ENCODE results near the gene FANCD2OS. TPM values are rescaled to one million over a fixed set of nuclear protein-coding genes. Genes with fewer than 3 reads are reported as not detected.

FANCD2OS gene
- total RNA-seq, 1 experiment from 2014 or later: not detected

DNA sequence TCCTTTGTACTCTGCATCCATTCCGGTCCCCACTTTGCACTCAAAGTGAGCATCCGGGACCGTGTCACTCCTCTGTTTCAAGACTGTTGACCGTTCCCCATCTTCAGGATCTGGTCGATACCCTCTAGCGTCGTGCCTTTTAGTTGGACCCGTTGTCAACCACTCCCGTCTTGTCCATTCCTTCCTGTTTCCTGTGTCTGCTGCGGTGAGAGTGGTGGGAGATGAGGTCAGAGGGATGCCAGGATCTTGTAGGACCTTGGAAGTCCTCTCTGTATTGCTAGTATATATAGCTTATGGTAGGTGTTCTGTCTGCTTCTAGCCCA is 8.0 kb upstream of the FANCD2OS start:
- Histone ChIP-seq H3K4me2 (ENCODE audit: insufficient read depth, insufficient read length, low read length) (peak overlapping the region; percentile 94), H2BK5ac (ENCODE audit: insufficient read length, low read length) (no peak overlapping the region), H4K20me1 (ENCODE audit: control insufficient read depth, insufficient read depth, insufficient read length) (no peaks in the 10 kb centered on the region), H2BK15ac (ENCODE audit: low read depth, low read length) (no peak overlapping the region), H3K4ac (ENCODE audit: low read depth, low read length) (no peak overlapping the region), H3T11ph (ENCODE audit: low read length) (no peak overlapping the region), H3K14ac (ENCODE audit: insufficient read depth, low read length) (0 out of 2 replicates have a peak overlapping the region, but pooled peaks have one; percentile 2), H3K4me1 (ENCODE audit: insufficient read depth, low read length) (no peaks in the 10 kb centered on the region), H3K27me3 (ENCODE audit: insufficient read depth, low read length) (no peaks in the 10 kb centered on the region), H3K56ac (ENCODE audit: insufficient read length, low read depth, low read length) (no peak overlapping the region), H2AK5ac (ENCODE audit: insufficient read length, low read length) (no peak overlapping the region), H3K79me1 (ENCODE audit: insufficient read depth, low read depth, low read length, poor library complexity, severe bottlenecking) (peaks cover 4% of the 10 kb centered on the region), H4K8ac (replicated peaks; ENCODE audit: insufficient read length, low read depth, low read length) (no peak overlapping the region), H3K9ac (ENCODE audit: extremely low read depth, insufficient read length, low read length) (peak overlapping the region; percentile 74), H3K79me2 (ENCODE audit: insufficient read depth, low read length) (peaks cover 15% of the 10 kb centered on the region; the same call in 1 of the 2 replicates), H2BK20ac (ENCODE audit: low read depth, low read length, poor library complexity, severe bottlenecking) (no peak overlapping the region), H3K23me2 (ENCODE audit: insufficient read length, low read depth, low read length, poor library complexity, severe bottlenecking) (peaks cover 6% of the 10 kb centered on the region), H4K5ac (ENCODE audit: insufficient read length, low read depth, low read length) (no peak overlapping the region), H2AFZ (ENCODE audit: low read length) (no peak overlapping the region), H3K23ac (ENCODE audit: insufficient read length, low read depth, low read length) (no peak overlapping the region), H3K18ac (ENCODE audit: insufficient read length, low read depth, low read length) (no peak overlapping the region), H3K27ac (ENCODE audit: insufficient read length, low read depth, low read length) (no peak overlapping the region), H4K91ac (ENCODE audit: insufficient read length, low read depth, low read length) (no peak overlapping the region), H2BK12ac (ENCODE audit: insufficient read length, low read depth, low read length) (no peak overlapping the region), H3K9me3 (ENCODE audit: control insufficient read depth, low read depth, low read length) (no peaks in the 10 kb centered on the region), H2BK120ac (ENCODE audit: low read depth, low read length, poor library complexity, severe bottlenecking) (no peak overlapping the region)
- H3K27ac Mint-ChIP-seq: peak overlapping the region; percentile 59 to 99 (median 87); a peak in 5 of 7 replicates
- TF ChIP-seq, protein P1, sequence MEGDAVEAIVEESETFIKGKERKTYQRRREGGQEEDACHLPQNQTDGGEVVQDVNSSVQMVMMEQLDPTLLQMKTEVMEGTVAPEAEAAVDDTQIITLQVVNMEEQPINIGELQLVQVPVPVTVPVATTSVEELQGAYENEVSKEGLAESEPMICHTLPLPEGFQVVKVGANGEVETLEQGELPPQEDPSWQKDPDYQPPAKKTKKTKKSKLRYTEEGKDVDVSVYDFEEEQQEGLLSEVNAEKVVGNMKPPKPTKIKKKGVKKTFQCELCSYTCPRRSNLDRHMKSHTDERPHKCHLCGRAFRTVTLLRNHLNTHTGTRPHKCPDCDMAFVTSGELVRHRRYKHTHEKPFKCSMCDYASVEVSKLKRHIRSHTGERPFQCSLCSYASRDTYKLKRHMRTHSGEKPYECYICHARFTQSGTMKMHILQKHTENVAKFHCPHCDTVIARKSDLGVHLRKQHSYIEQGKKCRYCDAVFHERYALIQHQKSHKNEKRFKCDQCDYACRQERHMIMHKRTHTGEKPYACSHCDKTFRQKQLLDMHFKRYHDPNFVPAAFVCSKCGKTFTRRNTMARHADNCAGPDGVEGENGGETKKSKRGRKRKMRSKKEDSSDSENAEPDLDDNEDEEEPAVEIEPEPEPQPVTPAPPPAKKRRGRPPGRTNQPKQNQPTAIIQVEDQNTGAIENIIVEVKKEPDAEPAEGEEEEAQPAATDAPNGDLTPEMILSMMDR (conservative IDR thresholded peaks at IDR 0.05): no peak
- peaks cover 9 to 10% of the 10 kb centered on the region in 2 experiments for H3K4me1 Mint-ChIP-seq
- peak overlapping the region; percentile 98 to 100 for H3K4me3 Mint-ChIP-seq
- no peak for DNase-seq
- no peaks in the 10 kb centered on the region for H3K9me3 Mint-ChIP-seq
- H3K27me3 Mint-ChIP-seq (ENCODE audit: low read depth): peaks cover 2% of the 10 kb centered on the region; the same call in 1 of the 2 replicates
- WGBS (ENCODE audit: extremely low coverage, insufficient read length, low lambda C conversion rate): no CpG with 5 or more reads among the region's 10 CpGs
- peaks cover 4 to 19% (median 8%) of the 10 kb centered on the region in 3 experiments; a peak in 5 of 7 replicates for H3K36me3 Mint-ChIP-seq (ENCODE audit: insufficient read depth in 1 of 3, low read depth in 3 of 3)

Measured in H9 (cell line).